Measurements from ENCODE around the gene ARX. TPM values are rescaled to one million over a fixed set of nuclear protein-coding genes. Genes with fewer than 3 reads are reported as not detected.

ARX gene
- total and polyA plus RNA-seq, 9 of the 15 experiments (the other 6 are each of a cell fraction or from before 2014, with no cell fraction given), result 0.03 TPM; not detected in 8

DNA sequence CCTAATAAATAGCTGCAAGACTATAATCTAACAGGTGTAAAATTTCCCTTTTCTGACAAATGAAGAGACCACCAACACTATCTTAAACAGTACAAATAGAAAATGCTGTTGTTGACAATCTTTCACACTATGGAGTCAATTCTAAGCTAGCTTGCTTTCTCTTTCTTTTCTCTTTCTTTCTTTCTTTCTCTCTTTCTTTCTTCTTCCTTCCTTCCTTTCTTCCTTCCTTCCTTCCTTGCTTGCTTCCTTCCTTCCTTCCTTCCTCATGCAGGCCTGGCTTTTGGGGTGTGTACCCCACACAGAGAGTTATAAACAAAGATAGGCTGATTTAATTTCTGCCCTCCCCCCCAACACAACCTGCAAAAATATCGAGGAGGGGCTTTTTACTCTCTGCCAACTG, 8.1 kb upstream of the ARX start (continued):
- TF ChIP-seq CBFA2T2 (conservative IDR thresholded peaks at IDR 0.05), result no peak
- TF ChIP-seq, protein P1, sequence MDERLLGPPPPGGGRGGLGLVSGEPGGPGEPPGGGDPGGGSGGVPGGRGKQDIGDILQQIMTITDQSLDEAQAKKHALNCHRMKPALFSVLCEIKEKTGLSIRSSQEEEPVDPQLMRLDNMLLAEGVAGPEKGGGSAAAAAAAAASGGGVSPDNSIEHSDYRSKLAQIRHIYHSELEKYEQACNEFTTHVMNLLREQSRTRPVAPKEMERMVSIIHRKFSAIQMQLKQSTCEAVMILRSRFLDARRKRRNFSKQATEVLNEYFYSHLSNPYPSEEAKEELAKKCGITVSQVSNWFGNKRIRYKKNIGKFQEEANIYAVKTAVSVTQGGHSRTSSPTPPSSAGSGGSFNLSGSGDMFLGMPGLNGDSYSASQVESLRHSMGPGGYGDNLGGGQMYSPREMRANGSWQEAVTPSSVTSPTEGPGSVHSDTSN (CRISPR knock-in tag; IDR thresholded peaks at IDR 0.05; ENCODE audit: low read depth), result no peak
- TF ChIP-seq, protein P1 (tag; conservative IDR thresholded peaks at IDR 0.05; ENCODE audit: low read depth), result no peak
- no peak for TF ChIP-seq DACH1 (IDR thresholded peaks at IDR 0.05; ENCODE audit: partially characterized antibody)

DNA sequence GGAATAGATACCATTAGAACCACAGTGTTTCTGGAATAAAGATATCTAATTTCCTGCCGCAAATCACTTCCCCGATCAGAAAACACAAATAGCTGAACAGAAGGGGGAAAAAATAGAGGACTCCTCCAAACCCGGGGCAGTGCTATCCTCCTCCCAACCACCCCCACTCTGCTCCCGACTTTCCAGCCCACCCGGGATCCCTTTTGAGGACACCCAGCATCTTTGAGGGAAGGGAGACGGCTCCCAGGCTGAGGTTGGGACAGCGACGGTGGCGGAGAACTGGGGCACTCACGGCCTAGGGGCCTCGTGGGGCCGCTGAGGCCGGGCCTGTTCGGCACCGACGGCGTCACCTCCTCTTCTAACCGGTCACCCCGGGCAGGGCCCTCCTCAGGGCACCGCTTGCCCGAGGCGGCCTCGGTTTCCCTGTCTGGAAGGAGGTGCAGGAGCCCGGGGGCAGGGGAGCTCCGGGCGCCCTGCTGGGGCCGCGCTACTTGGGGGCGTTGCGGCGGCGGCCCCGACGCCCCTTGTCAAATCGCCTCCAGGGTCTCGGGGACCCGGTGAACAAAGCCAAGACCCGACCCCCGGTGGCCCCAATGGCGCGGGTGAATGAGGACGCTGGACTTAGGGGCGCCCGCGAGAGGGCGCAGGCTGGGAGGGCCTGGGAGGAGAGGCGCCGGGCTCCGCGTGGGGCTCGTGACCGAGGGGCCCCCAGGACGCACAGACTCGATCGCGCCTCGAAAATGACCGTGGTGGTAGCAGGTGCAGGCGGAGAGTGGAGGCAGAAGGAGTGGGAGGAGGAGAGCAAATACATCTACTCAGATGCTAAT, 6.9 kb upstream of the ARX start:
- Histone ChIP-seq H3K9ac (ENCODE audit: insufficient read depth in 1 of 2, low read depth in 2 of 2, low read length in 2 of 2) (no peak overlapping the region), H3K27ac (ENCODE audit: extremely low read depth, low read depth, low read length) (no peak overlapping the region), H4K20me1 (replicated peaks; ENCODE audit: control insufficient read depth, insufficient read depth, low read length) (no peaks in the 10 kb centered on the region), H2AFZ (ENCODE audit: low read depth, low read length) (no peak overlapping the region), H3K36me3 (ENCODE audit: control insufficient read depth, insufficient read depth, low read length) (no peaks in the 10 kb centered on the region), H3K9me1 (ENCODE audit: control insufficient read depth, insufficient read depth, low read length) (no peaks in the 10 kb centered on the region), H3K4me3 (no peak overlapping the region), H3K79me2 (ENCODE audit: control insufficient read depth, insufficient read depth, low read length) (no peaks in the 10 kb centered on the region), H3K27me3 (ENCODE audit: control insufficient read depth in 2 of 2, insufficient read depth in 2 of 2, low read length in 2 of 2) (peaks cover 24 to 43% of the 10 kb centered on the region in 2 experiments), H3K9me3 (replicated peaks; ENCODE audit: control insufficient read depth, insufficient read depth, low read depth, low read length) (no peaks in the 10 kb centered on the region), H3K4me1 (replicated peaks in 1 of 2; ENCODE audit: control insufficient read depth in 2 of 2, insufficient read depth in 2 of 2, low read length in 2 of 2) (peaks cover 0 to 17% of the 10 kb centered on the region in 2 experiments; a peak in 3 of 5 replicates), H3K4me2 (ENCODE audit: insufficient read depth, low read length) (no peak overlapping the region)
- POLR2A ChIA-PET, result no interaction called here
- TF ChIP-seq ZFP30 (CRISPR knock-in tag; IDR thresholded peaks at IDR 0.05; ENCODE audit: borderline replicate concordance) (no peak), NCOR1 (IDR thresholded peaks at IDR 0.05) (no peak)
- TF ChIP-seq, protein P2, sequence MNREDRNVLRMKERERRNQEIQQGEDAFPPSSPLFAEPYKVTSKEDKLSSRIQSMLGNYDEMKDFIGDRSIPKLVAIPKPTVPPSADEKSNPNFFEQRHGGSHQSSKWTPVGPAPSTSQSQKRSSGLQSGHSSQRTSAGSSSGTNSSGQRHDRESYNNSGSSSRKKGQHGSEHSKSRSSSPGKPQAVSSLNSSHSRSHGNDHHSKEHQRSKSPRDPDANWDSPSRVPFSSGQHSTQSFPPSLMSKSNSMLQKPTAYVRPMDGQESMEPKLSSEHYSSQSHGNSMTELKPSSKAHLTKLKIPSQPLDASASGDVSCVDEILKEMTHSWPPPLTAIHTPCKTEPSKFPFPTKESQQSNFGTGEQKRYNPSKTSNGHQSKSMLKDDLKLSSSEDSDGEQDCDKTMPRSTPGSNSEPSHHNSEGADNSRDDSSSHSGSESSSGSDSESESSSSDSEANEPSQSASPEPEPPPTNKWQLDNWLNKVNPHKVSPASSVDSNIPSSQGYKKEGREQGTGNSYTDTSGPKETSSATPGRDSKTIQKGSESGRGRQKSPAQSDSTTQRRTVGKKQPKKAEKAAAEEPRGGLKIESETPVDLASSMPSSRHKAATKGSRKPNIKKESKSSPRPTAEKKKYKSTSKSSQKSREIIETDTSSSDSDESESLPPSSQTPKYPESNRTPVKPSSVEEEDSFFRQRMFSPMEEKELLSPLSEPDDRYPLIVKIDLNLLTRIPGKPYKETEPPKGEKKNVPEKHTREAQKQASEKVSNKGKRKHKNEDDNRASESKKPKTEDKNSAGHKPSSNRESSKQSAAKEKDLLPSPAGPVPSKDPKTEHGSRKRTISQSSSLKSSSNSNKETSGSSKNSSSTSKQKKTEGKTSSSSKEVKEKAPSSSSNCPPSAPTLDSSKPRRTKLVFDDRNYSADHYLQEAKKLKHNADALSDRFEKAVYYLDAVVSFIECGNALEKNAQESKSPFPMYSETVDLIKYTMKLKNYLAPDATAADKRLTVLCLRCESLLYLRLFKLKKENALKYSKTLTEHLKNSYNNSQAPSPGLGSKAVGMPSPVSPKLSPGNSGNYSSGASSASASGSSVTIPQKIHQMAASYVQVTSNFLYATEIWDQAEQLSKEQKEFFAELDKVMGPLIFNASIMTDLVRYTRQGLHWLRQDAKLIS (CRISPR knock-in tag; IDR thresholded peaks at IDR 0.05), result no peak
- TF ChIP-seq, protein P3, sequence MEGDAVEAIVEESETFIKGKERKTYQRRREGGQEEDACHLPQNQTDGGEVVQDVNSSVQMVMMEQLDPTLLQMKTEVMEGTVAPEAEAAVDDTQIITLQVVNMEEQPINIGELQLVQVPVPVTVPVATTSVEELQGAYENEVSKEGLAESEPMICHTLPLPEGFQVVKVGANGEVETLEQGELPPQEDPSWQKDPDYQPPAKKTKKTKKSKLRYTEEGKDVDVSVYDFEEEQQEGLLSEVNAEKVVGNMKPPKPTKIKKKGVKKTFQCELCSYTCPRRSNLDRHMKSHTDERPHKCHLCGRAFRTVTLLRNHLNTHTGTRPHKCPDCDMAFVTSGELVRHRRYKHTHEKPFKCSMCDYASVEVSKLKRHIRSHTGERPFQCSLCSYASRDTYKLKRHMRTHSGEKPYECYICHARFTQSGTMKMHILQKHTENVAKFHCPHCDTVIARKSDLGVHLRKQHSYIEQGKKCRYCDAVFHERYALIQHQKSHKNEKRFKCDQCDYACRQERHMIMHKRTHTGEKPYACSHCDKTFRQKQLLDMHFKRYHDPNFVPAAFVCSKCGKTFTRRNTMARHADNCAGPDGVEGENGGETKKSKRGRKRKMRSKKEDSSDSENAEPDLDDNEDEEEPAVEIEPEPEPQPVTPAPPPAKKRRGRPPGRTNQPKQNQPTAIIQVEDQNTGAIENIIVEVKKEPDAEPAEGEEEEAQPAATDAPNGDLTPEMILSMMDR (IDR thresholded peaks at IDR 0.05 in 2 of 3, conservative IDR thresholded peaks at IDR 0.05 in 1 of 3; ENCODE audit: insufficient read depth in 2 of 3, low read depth in 1 of 3, low read length in 3 of 3), result peak in 1 of 3 experiments; percentile 17; a peak in 1 of 6 replicates
- no TSS peak for BruUV-seq (replicated peaks)
- CTCF ChIA-PET (ENCODE audit: low intra/inter-chr PET ratio), result no interaction called here
- under 1% methylated on average over 21 of the region's 59 CpGs for WGBS (ENCODE audit: insufficient coverage, low coverage, missing lambda C conversion rate)
- FAIRE-seq, result no peak
- in situ Hi-C loops (cut with MboI), result no loop called here
- ATAC-seq, result no peak; the same call in 2 of the 3 replicates
- no peak for DNase-seq (ENCODE audit: extremely low read depth in 1 of 4, low spot score in 3 of 4)
- intact Hi-C loops (cut with micrococcal nuclease), result loop anchor here (5.0 kb wide), 2 partner anchors 120 to 270 kb away; no protein-coding TSS in a partner anchor
